Brain pericyte (primary cell): ENCODE results near the gene CCNF.

Experiments
- DNase-seq: peaks from one replicate; pipeline ENCODE4 v3.0.0-alpha.2; 2012; ENCODE audit warnings: low read depth, low spot score

The CCNF gene

GRCh38 chr16:2457267-2457666 is 28.0 kb downstream of the CCNF start:
- DNase-seq = no peak

- DNase-seq = peak; percentile 40
Observed at GRCh38 chr16:2457946-2458345, 28.7 kb downstream of the CCNF start.

- DNase-seq = no peak
Observed at GRCh38 chr16:2458887-2459646, 29.8 kb downstream of the CCNF start.

GRCh38 chr16:2459647-2460390 is 30.6 kb downstream of the CCNF start, which contains the start of gene TEDC2:
Gene TEDC2 (plus strand): TSS chr16:2460109. CDS start chr16:2460145, 36 bp downstream.
- peak; percentile 61 for DNase-seq

GRCh38 chr16:2460391-2460713 is 31.1 kb downstream of the CCNF start:
- DNase-seq = no peak

GRCh38 chr16:2460916-2461315 is 31.7 kb downstream of the CCNF start:
- no peak for DNase-seq

- no peak for DNase-seq
Observed at GRCh38 chr16:2462031-2462866, 33.0 kb downstream of the CCNF start.

GRCh38 chr16:2464333-2464732 is 35.1 kb downstream of the CCNF start:
- DNase-seq = no peak

- DNase-seq = no peak
Observed at GRCh38 chr16:2465653-2466415, 36.6 kb downstream of the CCNF start.

- DNase-seq = no peak
Observed at GRCh38 chr16:2466667-2467527, 37.6 kb downstream of the CCNF start.

GRCh38 chr16:2467528-2468232 is 38.4 kb downstream of the CCNF start:
- no peak for DNase-seq

GRCh38 chr16:2468233-2468724 is 39.0 kb downstream of the CCNF start:
- no peak for DNase-seq

GRCh38 chr16:2468725-2469398 is 39.6 kb downstream of the CCNF start:
- DNase-seq = no peak

- DNase-seq = no peak
Observed at GRCh38 chr16:2469399-2470233, 40.4 kb downstream of the CCNF start.

GRCh38 chr16:2470234-2470601 is 41.0 kb downstream of the CCNF start:
- no peak for DNase-seq

- DNase-seq = no peak
Observed at GRCh38 chr16:2470603-2471015, 41.4 kb downstream of the CCNF start.

GRCh38 chr16:2471016-2471652 is 41.9 kb downstream of the CCNF start, which contains the start of gene NTN3:
Gene NTN3 (plus strand): TSS chr16:2471297. CDS start chr16:2471702, 405 bp downstream.
- no peak for DNase-seq
